Aorta (tissue), 4 donors: ENCODE results near the gene TIRAP. TPM values are rescaled to one million over a fixed set of nuclear protein-coding genes. Genes with fewer than 3 reads are reported as not detected.

Experiments used
- polyA plus RNA-seq, 2 donors: library from polyadenylated mRNA; stranded (reverse); fragments of 200-250 nt; gene quantifications; one replicate each; pipeline ENCODE4 v1.2.3, GENCODE V29; 2013
- total RNA-seq, 2 donors: library from RNA; stranded (reverse); fragmentation: NEBNext Ultra II Directional; extraction: Animal tissue kit (Norgen Biotek cat#: 25700); gene quantifications; one replicate each; pipeline ENCODE4 v1.2.1, GENCODE V29; 2021
- donor health status: healthy with polysubstance abuse.
- donor health status: Bipolar disorder and iron deficiency.
- donor health status: DM: no; HTN: no; CAD: no.
- donor health status: DM: yes; HTN: yes; CAD: no.

TIRAP gene
- total and polyA plus RNA-seq, 4 donors = 4.9 to 17.3 (median 10.1) TPM

Other genes with a start within 250 kb of the TIRAP start
- gene CDON, start 220.2 kb upstream of the TIRAP start, total RNA-seq = 10 to 100 TPM in 1 of 2 donors, 1 to 10 TPM in 1; 8.1 to 50.3 TPM
- gene CDON, start 220.2 kb upstream of the TIRAP start, polyA plus RNA-seq = under 1 TPM; 0.49 to 0.88 TPM
- gene RPUSD4, start 71.4 kb upstream of the TIRAP start, total RNA-seq = 10 to 100 TPM; 18.1 to 24.0 TPM
- 10 to 100 TPM; 14.5 to 23.5 TPM for gene RPUSD4, start 71.4 kb upstream of the TIRAP start, polyA plus RNA-seq
- 10 to 100 TPM; 14.1 to 21.9 TPM for gene FAM118B, start 71.3 kb upstream of the TIRAP start, total RNA-seq
- gene FAM118B, start 71.3 kb upstream of the TIRAP start, polyA plus RNA-seq = 10 to 100 TPM; 11.9 to 19.0 TPM
- 100 to 1,000 TPM; 103 to 104 TPM for gene SRPRA, start 14.2 kb upstream of the TIRAP start, total RNA-seq
- gene SRPRA, start 14.2 kb upstream of the TIRAP start, polyA plus RNA-seq = 10 to 100 TPM; 29.4 to 74.7 TPM
- 10 to 100 TPM; 19.9 to 25.4 TPM for gene FOXRED1, start 13.9 kb upstream of the TIRAP start, total RNA-seq
- gene FOXRED1, start 13.9 kb upstream of the TIRAP start, polyA plus RNA-seq = 10 to 100 TPM in 1 of 2 donors, 1 to 10 TPM in 1; 9.6 to 26.5 TPM
- gene DCPS, start 21.0 kb downstream of the TIRAP start, total RNA-seq = 1 to 10 TPM; 9.0 to 9.9 TPM
- gene DCPS, start 21.0 kb downstream of the TIRAP start, polyA plus RNA-seq = 1 to 10 TPM; 7.9 to 9.6 TPM
- 10 to 100 TPM; 26.5 to 36.3 TPM for gene ST3GAL4, start 72.6 kb downstream of the TIRAP start, total RNA-seq
- gene ST3GAL4, start 72.6 kb downstream of the TIRAP start, polyA plus RNA-seq = 10 to 100 TPM; 25.4 to 29.9 TPM